HG03354 (cell line): Measurements from ENCODE around the gene CLPSL2.

Source experiments
- ATAC-seq: cut with Tn5 transposase; IDR thresholded peaks from one replicate; pipeline ENCODE4 v1.9.1; 2021; ENCODE audit warnings: mild to moderate bottlenecking; ENCODE audit not compliant: unreplicated experiment, poor library complexity, severe bottlenecking

The CLPSL2 gene

DNA sequence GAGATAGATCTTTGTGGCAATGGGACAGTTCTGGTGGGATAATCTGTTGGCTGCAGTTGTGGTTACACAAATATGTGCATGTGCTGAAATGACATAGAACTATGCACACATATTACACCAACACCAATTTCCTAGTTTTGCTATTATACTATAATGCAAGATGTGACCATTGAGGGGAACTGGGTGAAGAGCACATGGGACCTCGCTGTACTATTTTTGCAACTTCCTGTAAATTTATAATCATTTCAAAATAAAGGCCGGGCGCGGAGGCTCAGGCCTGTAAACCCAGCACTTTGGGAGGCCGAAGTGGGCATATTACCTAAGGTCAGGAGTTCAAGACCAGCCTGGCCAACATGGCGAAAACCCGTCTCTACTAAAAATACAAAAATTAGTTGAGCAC, 30.9 kb upstream of the CLPSL2 start:
- ATAC-seq, result no peak

DNA sequence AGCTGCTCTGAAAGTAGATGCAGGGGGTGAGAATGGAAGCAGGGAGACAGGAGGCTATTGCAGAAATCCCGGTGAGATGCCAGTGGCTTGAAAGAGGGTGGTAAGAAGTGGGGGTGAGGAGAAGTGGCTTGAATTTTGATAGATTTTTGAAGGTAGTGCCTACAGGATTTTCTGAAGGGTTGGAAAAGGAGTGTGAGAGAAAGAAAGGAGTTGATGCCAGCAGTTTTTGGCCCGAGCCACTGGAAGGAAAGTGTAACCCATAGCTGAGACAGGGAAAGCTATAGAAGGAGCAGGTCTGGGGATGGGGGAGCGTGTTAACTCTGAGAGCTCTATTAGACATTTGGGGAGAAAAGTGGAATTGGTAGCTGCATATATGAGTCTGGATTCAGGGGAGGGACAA, 29.9 kb upstream of the CLPSL2 start:
- ATAC-seq, result no peak

DNA sequence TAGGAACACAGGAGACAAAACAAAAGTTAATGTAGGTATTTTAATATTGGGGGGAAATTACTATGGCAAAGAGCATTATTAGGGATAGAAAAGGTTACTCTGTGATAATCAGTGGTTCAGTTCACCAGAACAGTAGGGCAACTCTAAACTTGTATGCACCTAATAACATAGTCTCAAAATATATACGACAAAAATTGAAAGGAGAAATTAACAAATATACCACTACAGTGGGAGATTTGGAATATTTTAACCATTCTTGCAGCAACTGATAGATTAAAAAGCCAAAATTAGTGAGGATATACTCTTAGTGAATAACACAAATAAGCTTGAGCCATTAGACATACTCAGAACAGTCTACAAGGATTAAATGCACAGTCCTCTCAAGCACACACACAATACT, 28.5 kb upstream of the CLPSL2 start:
- ATAC-seq, result no peak

DNA sequence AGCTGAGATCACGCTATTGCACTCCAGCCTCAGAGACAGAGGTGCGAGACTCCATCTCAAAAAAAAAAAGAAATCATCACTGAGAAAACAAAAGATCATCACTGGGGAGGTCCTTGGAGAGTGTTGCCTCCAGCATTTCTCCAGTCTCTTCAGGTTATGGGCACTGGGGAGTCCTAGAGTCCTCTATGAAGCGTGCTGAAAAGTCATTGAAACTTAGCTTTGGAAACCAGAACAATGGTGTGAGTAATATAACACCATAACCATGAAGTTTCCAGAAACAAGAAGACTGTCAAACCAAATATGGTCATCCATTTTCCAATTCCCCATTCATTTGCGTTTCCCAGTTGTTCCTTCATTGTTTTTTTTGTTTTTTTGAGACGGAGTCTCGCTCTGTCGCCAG, 25.8 kb upstream of the CLPSL2 start:
- no peak for ATAC-seq

DNA sequence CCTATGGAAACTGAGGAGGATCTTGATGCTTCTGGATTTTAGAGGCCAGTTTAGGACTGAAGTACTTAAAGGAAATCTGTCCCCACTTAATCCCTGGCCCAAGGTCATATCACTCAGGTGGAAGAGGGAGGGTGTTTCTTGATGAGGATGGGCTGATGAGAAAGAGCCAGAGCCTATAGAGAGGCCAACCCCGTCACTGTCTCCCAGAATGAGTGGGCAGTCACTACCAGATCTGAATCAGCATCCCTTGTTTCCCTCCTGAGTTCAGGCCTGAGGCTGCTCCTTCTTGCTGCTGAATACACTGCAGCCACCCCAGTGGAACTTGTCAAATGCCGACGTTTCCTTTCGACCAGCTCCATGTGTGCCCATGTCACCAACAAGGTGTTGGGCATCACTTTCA, 24.8 kb upstream of the CLPSL2 start:
- ATAC-seq, result no peak

DNA sequence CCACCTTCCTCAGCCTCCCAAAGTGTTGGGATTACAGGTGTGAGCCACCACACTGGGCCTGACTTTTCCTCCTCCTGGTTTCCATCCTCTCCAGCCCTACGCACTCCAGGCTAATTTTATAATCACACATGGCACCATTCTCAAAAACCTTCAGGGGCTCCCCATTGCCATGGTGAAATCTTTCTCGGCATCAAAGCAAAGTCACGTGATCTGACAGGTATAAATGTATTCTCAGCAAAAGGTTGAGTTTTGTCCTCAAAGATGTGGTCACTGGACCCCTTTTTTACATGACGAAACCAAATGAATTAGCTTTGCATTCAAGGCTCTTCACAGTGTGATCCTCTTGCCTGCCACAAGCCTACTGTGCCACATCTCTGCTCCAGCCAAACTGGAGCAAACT, 24.1 kb upstream of the CLPSL2 start:
- ATAC-seq, result no peak

DNA sequence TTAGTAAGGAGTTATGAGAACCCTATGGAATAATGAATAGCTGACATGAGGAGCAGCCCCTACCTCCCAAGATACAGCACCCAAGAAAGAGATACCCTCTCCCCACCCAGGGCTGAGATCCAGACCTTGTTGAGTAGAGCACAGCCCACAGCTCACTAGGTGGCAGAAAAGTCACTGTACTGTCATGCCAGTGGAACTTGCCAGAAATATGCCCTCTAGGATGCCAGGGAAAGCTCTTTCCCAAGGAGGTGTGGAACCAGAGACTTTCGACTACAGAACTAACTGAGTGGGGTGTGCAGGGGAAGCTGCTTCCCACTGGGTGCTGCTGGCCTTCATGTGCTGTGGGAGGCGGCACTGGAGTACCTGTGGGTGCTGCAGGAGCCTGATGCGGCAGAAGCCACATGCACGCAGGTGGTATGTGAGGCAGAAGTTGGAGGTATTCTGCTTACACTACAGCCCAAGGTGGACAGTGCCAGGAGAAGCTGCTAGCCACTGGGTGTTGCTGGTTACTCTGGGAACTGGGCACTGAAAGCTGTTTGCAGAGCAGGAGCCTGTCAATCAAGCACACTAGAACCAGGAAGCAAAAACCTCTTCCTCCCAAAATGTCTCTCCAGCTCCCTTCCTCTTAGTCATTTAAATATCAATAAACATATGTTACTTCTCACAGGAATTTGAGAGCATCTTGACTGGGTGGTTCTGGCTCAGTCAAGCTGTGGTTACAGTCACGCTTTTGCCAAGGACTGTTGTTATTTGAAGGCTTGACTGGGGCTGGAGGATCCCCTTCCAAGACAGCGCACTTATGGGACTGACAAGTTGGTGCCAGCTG, 21.7 kb upstream of the CLPSL2 start:
- ATAC-seq, result no peak

DNA sequence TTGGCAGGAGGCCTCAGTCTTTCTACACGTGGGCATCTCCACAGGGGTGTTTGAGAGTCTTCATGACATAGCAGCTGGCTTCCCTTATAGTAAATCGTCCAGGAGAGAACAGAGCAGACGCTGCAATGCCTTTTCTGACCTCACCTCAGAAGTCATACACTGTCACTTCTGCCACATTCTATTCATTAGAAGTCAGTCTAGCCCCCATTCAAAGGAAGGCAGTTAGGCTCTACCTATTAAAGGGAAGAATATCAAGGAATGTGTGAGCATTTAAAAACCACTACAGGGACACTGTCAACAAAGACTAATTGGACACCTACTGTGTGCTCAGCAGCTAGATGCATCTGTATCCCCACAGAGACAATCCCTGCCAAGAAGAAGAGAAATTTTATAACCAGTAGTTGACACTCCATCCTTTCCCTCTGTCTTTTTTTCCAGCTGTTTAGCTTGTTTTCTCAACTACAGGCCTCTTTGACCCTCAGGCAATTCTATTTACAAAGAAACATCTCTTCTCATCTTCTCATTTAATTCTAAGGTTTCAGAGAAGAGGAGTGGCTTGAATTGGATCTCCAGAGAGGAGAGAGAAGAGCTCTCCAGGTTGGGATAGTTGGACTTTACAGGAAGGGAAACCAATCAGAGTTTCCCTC, 21.0 kb upstream of the CLPSL2 start:
- no peak for ATAC-seq

DNA sequence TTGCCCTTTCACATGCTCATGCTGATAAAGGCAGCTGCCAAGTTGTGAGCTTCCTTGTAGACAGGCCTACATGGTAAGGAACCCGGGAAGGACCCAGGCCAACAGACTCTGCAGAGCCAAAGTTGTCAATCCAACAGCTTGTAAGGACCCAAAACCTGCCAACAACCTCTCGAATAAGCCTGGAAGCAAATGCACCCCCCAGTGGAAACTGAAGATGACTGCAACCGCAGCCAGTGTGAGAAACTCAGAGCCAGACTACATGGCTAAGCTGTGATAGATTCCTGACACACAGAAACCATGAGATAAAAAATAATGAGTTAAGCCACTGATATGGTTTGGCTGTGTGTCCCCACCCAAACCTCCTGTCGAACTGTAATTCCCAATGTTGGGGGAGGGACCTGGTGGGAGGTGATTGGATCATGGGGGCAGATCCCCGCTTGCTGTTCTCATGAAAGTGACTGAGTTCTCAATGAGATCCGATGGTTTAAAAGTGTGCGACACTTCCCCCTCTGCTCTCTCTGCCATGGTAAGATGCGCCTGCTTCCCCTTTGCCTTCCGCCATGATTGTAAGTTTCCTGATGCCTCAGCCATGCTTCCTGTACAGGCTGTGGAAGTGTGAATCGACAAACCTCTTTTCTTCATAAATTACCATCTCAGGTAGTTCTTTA, 18.8 kb upstream of the CLPSL2 start:
- ATAC-seq, result no peak

DNA sequence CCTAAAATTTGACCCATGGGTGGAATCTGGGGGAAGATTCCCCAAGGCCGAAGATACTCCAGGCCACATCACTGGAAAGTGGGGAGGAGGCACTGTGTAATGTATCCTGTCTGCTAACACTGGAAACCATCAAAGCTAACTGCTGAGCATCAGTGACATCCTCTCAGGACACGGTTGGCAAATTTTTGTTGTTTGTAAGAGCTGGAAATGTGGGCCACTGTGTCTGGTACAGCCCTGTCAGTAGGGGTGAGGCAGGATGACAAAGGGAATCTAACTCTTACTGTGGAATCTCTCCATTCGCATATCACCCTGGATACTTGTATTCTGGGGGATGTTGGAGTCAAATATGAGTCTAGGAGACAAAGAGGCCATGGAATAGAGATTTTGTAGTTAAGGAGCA, 17.0 kb upstream of the CLPSL2 start:
- ATAC-seq, result no peak

DNA sequence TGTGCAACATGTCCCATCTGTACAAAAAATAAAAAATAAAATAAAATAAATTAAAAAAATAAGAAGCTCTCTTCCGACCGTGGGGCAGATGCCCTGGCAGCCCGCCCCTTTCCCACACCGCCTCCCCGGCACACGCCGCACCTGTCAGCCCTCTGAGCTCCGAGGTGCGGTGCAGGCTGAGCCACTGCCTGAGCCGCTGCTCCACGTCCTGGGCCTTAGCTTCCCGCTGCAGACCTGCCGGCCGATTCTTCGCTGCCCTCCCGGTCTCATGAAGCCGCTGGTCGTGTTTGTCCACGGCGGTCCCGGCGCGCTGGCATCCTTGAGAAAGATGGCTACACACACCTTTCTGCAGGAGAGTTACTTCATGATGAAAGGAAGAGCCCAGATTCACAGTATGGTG, 10.7 kb upstream of the CLPSL2 start:
- no peak for ATAC-seq

DNA sequence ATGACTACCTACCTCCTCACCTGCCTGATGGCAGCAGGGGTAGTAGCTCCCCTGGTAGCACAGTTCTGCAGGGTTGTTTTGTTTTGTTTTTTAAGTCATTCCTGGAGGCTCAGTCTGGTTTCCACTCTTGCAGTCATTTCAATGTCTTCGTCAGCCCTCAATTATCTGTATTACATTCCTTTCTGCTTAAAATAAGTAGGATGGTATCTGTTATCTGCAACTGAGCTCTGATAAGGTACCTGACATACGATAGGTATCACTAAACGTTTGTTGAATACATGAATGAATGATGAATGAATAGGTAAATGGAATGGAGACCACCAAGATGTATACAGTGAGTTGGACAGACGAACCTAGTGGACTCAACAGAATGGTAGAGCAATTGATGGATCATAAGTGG, 7.2 kb upstream of the CLPSL2 start:
- no peak for ATAC-seq

DNA sequence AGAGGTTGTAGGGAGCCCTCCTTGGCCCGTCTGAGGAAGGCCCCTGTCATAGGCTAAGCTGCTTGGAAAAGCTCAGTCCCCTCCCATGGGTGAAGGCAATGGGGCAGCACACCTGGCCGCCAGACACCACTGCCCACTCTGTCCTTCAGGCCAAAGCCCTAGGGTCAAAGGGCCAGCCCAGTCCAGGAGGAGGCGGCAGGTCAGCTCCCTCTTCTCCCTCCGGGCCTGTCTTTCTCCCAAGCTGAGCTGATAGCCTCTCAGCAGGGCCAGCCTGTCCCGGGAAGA, 5.1 kb upstream of the CLPSL2 start:
- no peak for ATAC-seq

DNA sequence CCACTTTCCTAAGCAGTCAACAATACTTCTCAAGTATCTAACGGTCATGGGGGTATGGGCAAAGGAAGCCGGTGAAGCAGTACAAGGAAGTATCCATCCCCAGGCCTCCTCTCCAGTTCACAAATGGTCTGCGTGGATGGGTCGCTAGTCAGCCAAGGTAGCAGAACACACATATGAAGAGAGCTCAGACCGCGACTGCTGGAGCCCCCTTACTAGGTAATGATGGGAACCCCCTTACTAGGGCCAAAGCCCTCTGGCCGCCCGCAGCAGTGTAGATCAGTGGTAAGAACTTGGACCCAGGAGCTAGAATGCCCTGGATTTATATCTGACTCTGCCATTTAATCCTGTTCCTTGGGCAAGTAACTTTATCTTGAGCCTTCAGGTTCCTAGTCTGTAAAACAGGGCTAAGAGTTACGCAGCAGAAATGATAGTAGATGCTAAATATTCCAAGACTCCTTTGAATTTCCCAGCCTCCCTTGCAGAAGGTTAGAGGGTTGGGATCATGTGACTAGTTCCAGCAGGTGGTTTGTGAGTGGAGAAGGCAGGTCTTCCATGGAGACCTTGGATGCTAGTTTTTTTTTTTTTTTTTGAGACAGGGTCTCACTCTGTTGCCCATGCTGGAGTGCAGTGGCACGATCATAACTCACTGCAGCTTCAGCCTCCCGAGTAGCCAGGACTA, 2.1 kb upstream of the CLPSL2 start:
- no peak for ATAC-seq

DNA sequence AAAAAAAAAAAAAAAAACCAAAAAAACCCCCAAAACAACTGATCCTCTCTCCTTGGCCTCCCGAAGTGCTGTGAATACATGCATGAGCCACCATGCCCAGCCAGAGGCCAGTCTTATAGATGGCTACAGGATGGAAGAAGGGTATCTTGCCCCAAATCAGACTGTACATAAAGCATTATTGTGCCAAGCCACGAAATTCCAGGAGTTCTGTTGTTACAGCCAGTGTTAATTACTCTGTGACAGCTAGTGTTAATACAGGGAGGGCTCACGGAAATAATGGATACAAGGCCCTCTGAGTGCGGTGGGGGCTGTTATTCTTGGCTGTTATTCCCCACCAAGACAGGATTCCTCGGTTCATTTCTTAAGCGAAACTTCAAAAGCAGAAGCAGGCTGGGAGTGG, 1.4 kb upstream of the CLPSL2 start:
- no peak for ATAC-seq

DNA sequence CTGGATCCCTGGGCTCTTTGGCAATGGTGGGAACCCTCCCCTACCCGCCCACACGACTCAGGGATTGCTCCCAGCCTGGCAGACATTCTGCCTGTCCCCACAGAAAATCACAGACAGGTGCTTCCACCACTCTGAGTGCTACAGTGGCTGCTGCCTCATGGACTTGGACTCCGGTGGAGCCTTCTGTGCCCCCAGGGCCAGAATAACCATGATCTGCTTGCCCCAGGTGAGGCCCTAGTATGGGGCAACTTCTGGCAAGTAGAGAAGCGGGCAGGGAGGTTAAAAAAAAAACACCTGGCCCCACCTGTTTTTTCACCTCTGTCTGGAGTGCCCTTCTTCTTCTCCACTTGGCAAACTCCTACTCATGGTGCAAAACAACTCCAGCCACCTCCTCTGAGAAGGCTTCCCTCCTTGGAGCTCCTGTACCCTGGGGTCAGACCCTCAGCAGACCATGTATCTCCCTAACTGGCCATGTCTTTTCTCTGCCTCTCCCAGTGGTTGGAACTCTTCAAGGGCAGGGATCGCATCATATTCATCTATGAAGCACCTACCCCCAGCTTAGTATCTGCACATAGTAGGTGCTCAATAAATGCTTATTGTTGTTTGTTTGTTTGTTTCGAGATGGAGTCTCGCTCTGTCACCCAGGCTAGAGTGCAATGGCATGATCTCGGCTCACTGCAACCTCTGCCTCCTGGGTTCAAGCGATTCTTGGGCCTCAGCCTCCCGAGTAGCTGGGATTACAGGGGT, 1.1 kb downstream of the CLPSL2 start:
- no peak for ATAC-seq

DNA sequence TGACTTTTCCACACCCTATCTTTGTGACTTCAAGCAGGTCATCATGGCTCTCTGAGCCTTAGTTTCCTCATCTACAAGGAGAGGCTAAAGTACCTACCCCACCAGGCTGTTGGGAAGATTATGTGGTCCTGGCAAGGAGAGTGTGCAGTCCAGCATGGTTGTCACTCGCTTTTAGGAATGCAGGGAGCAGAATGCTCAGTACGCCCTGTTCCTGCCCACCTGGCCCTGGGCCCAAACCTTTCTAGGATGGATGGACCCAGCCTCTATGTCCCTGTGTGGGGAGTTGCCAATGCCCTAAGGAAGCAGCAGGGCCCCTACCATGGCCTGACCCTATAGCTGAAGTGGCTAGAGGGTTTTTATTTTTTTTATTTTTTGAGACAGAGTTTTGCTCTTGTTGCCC, 2.0 kb downstream of the CLPSL2 start:
- no peak for ATAC-seq

DNA sequence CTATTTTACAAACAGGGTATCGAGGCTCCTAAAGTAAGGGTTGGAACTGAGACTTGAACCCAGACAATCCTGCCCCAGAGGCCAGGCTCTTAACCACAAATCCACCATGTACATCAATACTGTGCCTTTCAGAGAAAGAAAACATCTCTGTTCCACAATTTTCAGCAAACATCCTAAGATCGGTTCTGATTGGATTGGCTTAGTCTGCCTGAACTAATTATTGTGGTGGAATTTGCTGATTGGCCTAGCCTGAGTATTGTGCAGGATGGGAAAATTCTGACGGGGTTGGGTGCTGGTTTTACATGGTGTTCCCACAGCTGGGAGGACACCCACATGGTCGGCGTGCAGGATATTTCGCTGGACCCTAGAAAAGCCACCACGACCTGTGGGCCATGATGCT, 4.3 kb downstream of the CLPSL2 start, which contains the start of gene CLPSL1:
Gene CLPSL1 (plus strand): TSS at position 301 of the 400 bp plus-strand sequence. CDS start 92 bp downstream, at position 393.
- no peak for ATAC-seq

DNA sequence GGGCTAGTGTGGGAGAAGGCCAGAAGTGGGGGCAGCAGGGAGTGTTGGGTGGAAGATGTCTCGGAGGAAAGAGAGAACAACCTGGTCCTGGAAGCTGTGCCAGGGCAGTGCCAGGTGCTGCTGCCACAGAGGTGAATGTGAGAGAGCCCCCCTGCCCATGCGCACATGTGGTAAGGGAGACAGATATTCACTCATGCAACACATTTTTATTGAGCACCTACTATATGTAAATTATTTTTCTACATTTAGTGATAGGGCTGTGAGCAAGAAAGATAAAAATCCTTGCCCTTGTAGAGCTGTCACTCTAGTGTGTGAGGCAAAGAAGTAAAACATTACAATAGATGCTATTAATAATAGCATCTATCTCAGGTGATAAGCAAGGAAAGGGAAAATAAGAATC, 4.9 kb downstream of the CLPSL2 start:
- no peak for ATAC-seq

DNA sequence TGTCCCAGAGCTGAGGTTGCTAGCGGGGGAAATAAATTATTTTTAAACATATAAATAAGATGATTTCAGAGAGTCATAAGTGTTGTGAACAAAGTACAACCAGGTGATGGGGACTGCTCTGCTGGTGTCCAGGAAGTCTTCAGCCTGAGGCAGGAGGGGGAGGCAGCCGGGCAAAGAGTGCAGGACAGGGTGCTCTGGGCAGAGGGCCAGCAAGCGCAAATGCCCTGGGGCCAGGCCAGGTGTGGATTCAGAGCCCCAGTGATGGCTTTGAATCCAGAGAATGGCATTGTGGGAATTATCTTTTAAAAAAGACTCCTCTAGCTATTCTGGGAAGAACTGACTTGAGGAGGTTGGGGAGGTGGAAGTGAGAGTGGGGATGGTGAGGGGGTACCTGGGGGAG, 6.0 kb downstream of the CLPSL2 start:
- ATAC-seq, result no peak
